Neuronal stem cell (in vitro differentiated cells): ENCODE results near the gene GNG8.
A peak's percentile ranks its signal among the peaks of the same experiment; 100 is the strongest.

Experiments used
- DNase-seq: peaks from one replicate; pipeline ENCODE4 v3.0.0-alpha.2; 2013; ENCODE audit warnings: low spot score
- H2AFZ ChIP-seq: one replicate; pipeline ENCODE4 v1.6.1; 2013; ENCODE audit warnings: mild to moderate bottlenecking, low read length, inconsistent platforms
- H2AK5ac ChIP-seq: 2 replicates; pipeline ENCODE4 v1.6.1; 2013; ENCODE audit warnings: low read depth, mild to moderate bottlenecking, inconsistent platforms, low read length, moderate library complexity, mixed read lengths
- H2BK120ac ChIP-seq: 2 replicates; pipeline ENCODE4 v1.6.1; 2013; ENCODE audit warnings: low read depth, mild to moderate bottlenecking, inconsistent platforms, low read length, moderate library complexity, mixed read lengths
- H2BK12ac ChIP-seq: one replicate; pipeline ENCODE4 v1.6.1; 2013; ENCODE audit warnings: low read length, inconsistent platforms
- H2BK15ac ChIP-seq: 2 replicates; pipeline ENCODE4 v1.6.1; 2013; ENCODE audit warnings: mild to moderate bottlenecking, low read length, inconsistent platforms, mixed read lengths
- H2BK5ac ChIP-seq: one replicate; pipeline ENCODE4 v1.6.1; 2013; ENCODE audit warnings: inconsistent platforms, mild to moderate bottlenecking, low read length, moderate library complexity
- H3K14ac ChIP-seq: one replicate; pipeline ENCODE4 v1.6.1; 2013; ENCODE audit warnings: low read length, inconsistent platforms
- H3K18ac ChIP-seq: 2 replicates; pipeline ENCODE4 v1.6.1; 2013; ENCODE audit warnings: low read length, inconsistent platforms
- H3K23ac ChIP-seq: 2 replicates; pipeline ENCODE4 v1.6.1; 2013; ENCODE audit warnings: low read depth, mild to moderate bottlenecking, mixed read lengths, low read length, inconsistent platforms; ENCODE audit not compliant: poor library complexity
- H3K27ac ChIP-seq: replicated peaks from 3 replicates; pipeline ENCODE4 v1.5.1; 2013; ENCODE audit warnings: low read length, inconsistent platforms
- H3K27me3 ChIP-seq, 3 experiments: 2 replicates each; pipeline ENCODE4 v1.6.1; 2013; ENCODE audit warnings: low read length in 3 of 3, mild to moderate bottlenecking in 2 of 3, inconsistent platforms in 1 of 3, low read depth in 1 of 3, mixed read lengths in 1 of 3, moderate library complexity in 1 of 3; ENCODE audit not compliant: control insufficient read depth in 3 of 3, insufficient read depth in 3 of 3
- H3K36me3 ChIP-seq, 2 donors: replicated peaks in 1 of 2; 2 replicates each; pipeline ENCODE4 v1.6.1; 2013; ENCODE audit warnings: low read length in 2 of 2; ENCODE audit not compliant: control insufficient read depth in 2 of 2, insufficient read depth in 2 of 2
- H3K4ac ChIP-seq: 2 replicates; pipeline ENCODE4 v1.6.1; 2013; ENCODE audit warnings: inconsistent platforms, mild to moderate bottlenecking, low read length, moderate library complexity
- H3K4me1 ChIP-seq, 2 donors: 1 replicate in 1 of 2; 2 replicates in 1 of 2; pipeline ENCODE4 v1.6.1; 2013; ENCODE audit warnings: low read length in 2 of 2, low read depth in 1 of 2; ENCODE audit not compliant: control insufficient read depth in 2 of 2, insufficient read depth in 1 of 2
- H3K4me2 ChIP-seq: one replicate; pipeline ENCODE4 v1.6.1; 2013; ENCODE audit warnings: mild to moderate bottlenecking, low read length, inconsistent platforms; ENCODE audit not compliant: insufficient read depth, poor library complexity, severe bottlenecking
- H3K4me3 ChIP-seq, 2 donors: 2 replicates each; pipeline ENCODE4 v1.5.1; 2013; ENCODE audit warnings: low read length in 2 of 2, mild to moderate bottlenecking in 2 of 2, inconsistent platforms in 1 of 2, moderate library complexity in 1 of 2
- H3K79me1 ChIP-seq: one replicate; pipeline ENCODE4 v1.6.1; 2013; ENCODE audit warnings: low read depth, mild to moderate bottlenecking, inconsistent platforms, low read length, moderate library complexity
- H3K9ac ChIP-seq: one replicate; pipeline ENCODE4 v1.6.1; 2013; ENCODE audit warnings: mild to moderate bottlenecking, low read depth, low read length, inconsistent platforms; ENCODE audit not compliant: poor library complexity
- H3K9me3 ChIP-seq, 2 donors: replicated peaks in 1 of 2; 2 replicates each; pipeline versions ENCODE3 to v1.6.1; 2013; ENCODE audit warnings: low read length in 2 of 2, mild to moderate bottlenecking in 2 of 2, inconsistent platforms in 1 of 2, low read depth in 1 of 2, mixed read lengths in 1 of 2, moderate library complexity in 1 of 2; ENCODE audit not compliant: control insufficient read depth in 2 of 2, insufficient read depth in 1 of 2
- H4K8ac ChIP-seq: one replicate; pipeline ENCODE4 v1.6.1; 2013; ENCODE audit warnings: low read depth, mild to moderate bottlenecking, inconsistent platforms, low read length, moderate library complexity
- H4K91ac ChIP-seq: one replicate; pipeline ENCODE4 v1.6.1; 2013; ENCODE audit warnings: low read length, low read depth, mild to moderate bottlenecking, inconsistent platforms; ENCODE audit not compliant: poor library complexity
- WGBS, 2 donors: extraction: QIAGEN DNeasy Blood & Tissue Kit; methylation state at CpG; one replicate each; pipeline ENCODE4 v1.1.7; 2013; ENCODE audit warnings: missing lambda C conversion rate in 2 of 2, mixed read lengths in 1 of 2; ENCODE audit not compliant: insufficient read length in 2 of 2, insufficient replicate concordance in 1 of 2; ENCODE audit errors: extremely low coverage in 2 of 2; 5-methylcytosine and 5-hydroxymethylcytosine counted together

The GNG8 gene

DNA sequence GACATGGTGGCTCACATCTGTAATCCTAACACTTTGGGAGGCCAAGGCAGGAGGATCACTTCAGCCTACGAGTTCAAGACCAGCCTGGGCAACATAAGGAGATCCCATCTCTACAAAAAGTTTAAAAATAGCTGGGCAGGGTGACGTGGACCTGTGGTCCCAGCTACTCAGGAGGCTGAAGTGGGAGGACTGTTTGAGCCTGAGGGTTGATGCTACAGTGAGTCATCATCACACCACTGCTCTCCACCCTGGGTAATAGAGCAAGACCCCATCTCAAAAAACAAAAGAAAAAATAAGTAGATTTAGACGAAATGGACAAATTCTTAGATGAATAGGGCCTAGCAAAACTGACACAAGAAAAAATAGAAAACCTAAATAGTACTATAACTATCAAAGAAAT is 10.4 kb upstream of the GNG8 start:
- no peak overlapping the region for H3K27ac ChIP-seq
- H2AK5ac ChIP-seq = no peak overlapping the region
- no peak overlapping the region for H3K23ac ChIP-seq
- H3K4me2 ChIP-seq = no peak overlapping the region
- H2BK5ac ChIP-seq = no peak overlapping the region
- no peak overlapping the region for H2BK15ac ChIP-seq
- H3K9me3 ChIP-seq = peaks cover 12 to 19% of the 10 kb centered on the region in 2 donors
- H4K91ac ChIP-seq = no peak overlapping the region
- H3K36me3 ChIP-seq = no peaks in the 10 kb centered on the region
- no peak overlapping the region for H3K9ac ChIP-seq
- H3K79me1 ChIP-seq = no peaks in the 10 kb centered on the region
- H3K4me3 ChIP-seq = no peak overlapping the region
- peaks cover 0 to 41% (median 25%) of the 10 kb centered on the region in 3 experiments for H3K27me3 ChIP-seq
- H4K8ac ChIP-seq = no peak overlapping the region
- H3K4ac ChIP-seq = no peak overlapping the region
- no peak overlapping the region for H2AFZ ChIP-seq
- no peak overlapping the region for H2BK120ac ChIP-seq
- no peak for DNase-seq
- no peak overlapping the region for H2BK12ac ChIP-seq
- no peak overlapping the region for H3K18ac ChIP-seq
- H3K14ac ChIP-seq = no peak overlapping the region
- no CpG with 5 or more reads among the region's 3 CpGs for WGBS, 2 donors
- peaks cover 0 to 2% of the 10 kb centered on the region in 2 donors for H3K4me1 ChIP-seq

DNA sequence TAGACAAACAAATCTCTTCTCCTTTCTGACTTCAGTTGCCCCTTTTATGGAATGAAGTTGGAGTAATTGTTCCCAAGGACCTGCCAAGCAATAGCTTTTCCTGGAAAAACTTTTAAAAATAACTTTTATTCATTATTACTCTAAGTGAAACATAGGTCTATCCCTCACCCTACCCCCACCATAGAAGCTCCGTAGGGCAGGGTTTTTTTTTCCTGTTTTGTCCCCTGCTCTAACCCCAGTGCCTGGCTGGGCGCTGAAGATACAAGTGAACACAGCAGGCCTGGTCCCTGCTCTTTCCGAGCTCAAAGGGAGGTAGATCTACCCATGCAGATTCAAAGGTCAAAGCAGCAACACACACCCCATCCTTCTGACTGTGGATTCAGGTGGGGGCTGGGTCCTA is 8.7 kb upstream of the GNG8 start:
- no peaks in the 10 kb centered on the region for H3K79me1 ChIP-seq
- no peak overlapping the region for H3K4me2 ChIP-seq
- peak overlapping the region; percentile 25 for H2AFZ ChIP-seq
- no peak overlapping the region for H3K23ac ChIP-seq
- H3K9me3 ChIP-seq = peaks cover 12 to 19% of the 10 kb centered on the region in 2 donors
- no peak overlapping the region for H4K8ac ChIP-seq
- no peaks in the 10 kb centered on the region for H3K36me3 ChIP-seq
- H2BK5ac ChIP-seq = no peak overlapping the region
- H3K4me3 ChIP-seq = no peak overlapping the region
- H4K91ac ChIP-seq = no peak overlapping the region
- H3K9ac ChIP-seq = peak overlapping the region; percentile 50
- peaks cover 3 to 4% of the 10 kb centered on the region in 2 donors for H3K4me1 ChIP-seq
- no peak overlapping the region for H2BK120ac ChIP-seq
- no peak overlapping the region for H2BK15ac ChIP-seq
- H3K27ac ChIP-seq = no peak overlapping the region
- H3K27me3 ChIP-seq = peaks cover 12 to 44% (median 27%) of the 10 kb centered on the region in 3 experiments
- WGBS, 2 donors = no CpG with 5 or more reads among the region's 3 CpGs
- no peak for DNase-seq
- no peak overlapping the region for H3K4ac ChIP-seq
- no peak overlapping the region for H3K14ac ChIP-seq
- H2BK12ac ChIP-seq = no peak overlapping the region
- H3K18ac ChIP-seq = no peak overlapping the region
- no peak overlapping the region for H2AK5ac ChIP-seq

DNA sequence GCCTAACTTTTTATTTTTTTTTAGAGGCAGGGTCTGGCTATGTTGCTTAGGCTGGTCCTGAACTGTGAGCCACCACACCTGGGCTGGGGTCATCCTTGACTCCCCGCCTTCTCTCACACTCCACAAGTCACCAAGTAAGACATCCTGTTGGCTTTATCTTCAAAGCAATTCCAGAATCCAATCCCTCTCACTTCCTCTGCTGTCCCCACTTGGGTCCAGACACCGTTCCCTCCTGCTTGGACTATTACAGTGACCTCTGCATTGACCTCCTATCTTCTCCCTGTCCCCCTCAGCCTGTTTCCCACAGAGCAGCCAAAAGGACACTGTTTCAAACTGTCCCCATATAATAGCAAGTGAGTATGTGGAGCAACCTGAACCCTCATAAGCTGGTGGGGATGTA is 4.7 kb upstream of the GNG8 start:
- no peak overlapping the region for H3K4me2 ChIP-seq

DNA sequence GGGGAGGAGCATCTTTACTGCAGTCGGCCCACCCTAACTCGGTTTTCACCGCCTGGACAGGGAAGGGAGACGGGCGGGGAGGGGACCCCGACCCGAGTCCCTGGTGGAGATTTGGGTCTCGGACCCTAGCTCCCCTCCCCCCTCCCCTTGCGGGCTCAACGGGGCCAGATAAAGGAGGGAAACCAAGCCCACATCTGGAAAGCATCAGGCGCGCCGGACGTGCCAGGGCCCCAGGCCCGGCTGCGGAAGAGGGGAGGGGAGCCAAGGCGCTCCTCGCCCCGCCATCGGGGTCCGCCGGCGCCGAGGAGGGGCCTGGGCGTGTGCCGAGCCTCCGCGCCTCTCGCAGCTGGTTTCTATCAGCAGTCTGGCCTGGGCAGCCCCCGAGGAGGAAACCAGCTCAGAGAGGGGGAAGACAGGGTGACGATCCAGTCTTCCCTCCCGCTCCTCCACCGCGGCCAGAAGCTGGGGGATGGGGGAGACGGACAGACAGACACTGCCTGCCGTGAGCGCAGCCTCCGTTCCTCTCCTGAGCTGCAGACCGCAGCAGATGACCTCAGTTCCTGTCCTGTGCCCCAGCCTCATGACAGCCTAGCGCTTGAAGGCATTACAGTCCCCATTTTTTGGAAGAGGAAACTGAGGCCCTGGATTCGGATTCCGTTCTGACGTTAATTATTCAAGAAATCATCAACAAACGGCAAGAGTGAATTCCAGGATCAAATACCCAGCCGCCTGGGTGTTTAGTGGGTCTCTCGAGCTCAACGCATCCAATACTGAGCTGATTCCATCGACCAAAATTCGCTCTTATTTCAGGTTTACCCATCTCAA is 3.6 kb upstream of the GNG8 start:
- no peaks in the 10 kb centered on the region for H3K9me3 ChIP-seq

More for the DNA sequence above, 4.7 kb upstream of the GNG8 start:
- no peaks in the 10 kb centered on the region for H3K9me3 ChIP-seq
- H2AK5ac ChIP-seq = peak overlapping the region; percentile 8
- H2BK120ac ChIP-seq = no peak overlapping the region
- H3K36me3 ChIP-seq = no peaks in the 10 kb centered on the region
- no peak overlapping the region for H4K8ac ChIP-seq
- H3K18ac ChIP-seq = no peak overlapping the region
- H2BK5ac ChIP-seq = no peak overlapping the region
- no peak overlapping the region for H3K27ac ChIP-seq
- no peak overlapping the region for H3K4me3 ChIP-seq
- no peaks in the 10 kb centered on the region for H3K79me1 ChIP-seq
- no peak for DNase-seq
- H3K23ac ChIP-seq = no peak overlapping the region
- H2BK12ac ChIP-seq = no peak overlapping the region
- H3K9ac ChIP-seq = no peak overlapping the region
- peaks cover 11 to 20% of the 10 kb centered on the region in 2 donors for H3K4me1 ChIP-seq
- WGBS, 2 donors = no CpG with 5 or more reads among the region's 2 CpGs
- H2AFZ ChIP-seq = no peak overlapping the region
- H3K14ac ChIP-seq = peak overlapping the region; percentile 31
- H3K27me3 ChIP-seq = peaks cover 3 to 37% (median 33%) of the 10 kb centered on the region in 3 experiments
- H2BK15ac ChIP-seq = peak overlapping the region; percentile 55
- H3K4ac ChIP-seq = no peak overlapping the region
- H4K91ac ChIP-seq = no peak overlapping the region

More for the DNA sequence above, 3.6 kb upstream of the GNG8 start:
- H3K23ac ChIP-seq = peak overlapping the region; percentile 6
- peak overlapping the region; percentile 47 for H3K27ac ChIP-seq
- H2AK5ac ChIP-seq = peak overlapping the region; percentile 24
- H3K18ac ChIP-seq = peak overlapping the region; percentile 96
- peak overlapping the region; percentile 44 to 81 for H3K4me3 ChIP-seq
- H2BK12ac ChIP-seq = peak overlapping the region; percentile 8
- H2BK5ac ChIP-seq = peak overlapping the region; percentile 48
- H3K4ac ChIP-seq = no peak overlapping the region
- H3K27me3 ChIP-seq = peaks cover 3 to 44% (median 40%) of the 10 kb centered on the region in 3 experiments
- peak overlapping the region; percentile 97 for H2AFZ ChIP-seq
- no CpG with 5 or more reads among the region's 49 CpGs for WGBS, 2 donors
- H2BK120ac ChIP-seq = peak overlapping the region; percentile 78
- H3K9ac ChIP-seq = peak overlapping the region; percentile 56
- H3K79me1 ChIP-seq = no peaks in the 10 kb centered on the region
- no peaks in the 10 kb centered on the region for H3K36me3 ChIP-seq
- H3K4me2 ChIP-seq = peak overlapping the region; percentile 98
- H3K4me1 ChIP-seq = peaks cover 9 to 26% of the 10 kb centered on the region in 2 donors
- H4K8ac ChIP-seq = no peak overlapping the region
- H4K91ac ChIP-seq = no peak overlapping the region
- H3K14ac ChIP-seq = peak overlapping the region; percentile 66
- no peak for DNase-seq
- H2BK15ac ChIP-seq = peak overlapping the region; percentile 14
